Endothelial cell of umbilical vein (primary cell): ENCODE results near the gene HK1. TPM values are rescaled to one million over a fixed set of nuclear protein-coding genes. Genes with fewer than 3 reads are reported as not detected.

Experiments
- BruUV-seq: library from RNA; stranded (reverse); fragments of 400-500 nt; replicated peaks from 2 replicates; lab custom pipeline; 2021; lab: Mats Ljungman, UMichigan
- CTCF ChIA-PET: fragments of 300-600, 350-600 bp; sonication (Branson Sonifier 250); formaldehyde crosslinking; loops from one replicate; lab custom pipeline; 2021; ENCODE audit warnings: antibody characterized with exemption, inconsistent platforms; lab: Charles Lee
- POLR2A ChIA-PET: fragments of 300-600, 350-600 bp; sonication (Branson Sonifier 250); formaldehyde crosslinking; loops from one replicate; lab custom pipeline; 2021; ENCODE audit warnings: antibody characterized with exemption, inconsistent platforms; lab: Charles Lee
- DNase-seq: peaks from one replicate; pipeline ENCODE4 v3.0.0-alpha.2; 2011; ENCODE audit warnings: low read depth, low spot score
- FAIRE-seq: peaks from 2 replicates; lab custom pipeline; 2011; peaks lifted over from hg19 to GRCh38; lab: Jason Lieb, UNC
- H2AFZ ChIP-seq: 2 replicates; pipeline ENCODE4 v1.6.0; 2012; ENCODE audit warnings: low read depth, low read length, control low read depth, inconsistent platforms
- H3K27ac ChIP-seq: 2 replicates; pipeline ENCODE4 v1.5.1; 2011; ENCODE audit warnings: low read depth, mild to moderate bottlenecking, control low read depth, low read length, moderate library complexity; ENCODE audit not compliant: insufficient read depth
- H3K27me3 ChIP-seq, 2 experiments: 2 replicates each; pipeline versions ENCODE4 v1.6.0 to v1.6.1; 2011; ENCODE audit warnings: low read length in 2 of 2, mixed read lengths in 1 of 2; ENCODE audit not compliant: control insufficient read depth in 2 of 2, insufficient read depth in 2 of 2
- H3K36me3 ChIP-seq, 2 experiments: 2 replicates in 1 of 2; 3 replicates in 1 of 2; pipeline ENCODE4 v1.5.1; 2011; ENCODE audit warnings: low read length in 2 of 2, mild to moderate bottlenecking in 1 of 2, moderate library complexity in 1 of 2; ENCODE audit not compliant: control insufficient read depth in 2 of 2, insufficient read depth in 2 of 2; ENCODE audit errors: extremely low read depth in 1 of 2
- H3K4me1 ChIP-seq: 3 replicates; pipeline ENCODE4 v1.5.1; 2011; ENCODE audit warnings: mild to moderate bottlenecking, low read length; ENCODE audit not compliant: control insufficient read depth, insufficient read depth; ENCODE audit errors: extremely low read depth
- H3K4me2 ChIP-seq: 2 replicates; pipeline ENCODE4 v1.6.1; 2011; ENCODE audit warnings: low read length, control low read depth, mixed read lengths; ENCODE audit not compliant: insufficient read depth
- H3K4me3 ChIP-seq, 3 experiments: fragments of 200-600 bp in 1 of 3; sonication (generic), shearing (Covaris generic) in 1 of 3; replicated peaks in 1 of 3; 2 replicates each; pipeline ENCODE4 v1.5.1; 2011 to 2016; ENCODE audit warnings: control low read depth in 3 of 3, low read length in 3 of 3, mild to moderate bottlenecking in 2 of 3, inconsistent platforms in 1 of 3, low read depth in 1 of 3, moderate library complexity in 1 of 3; ENCODE audit not compliant: insufficient read depth in 1 of 3
- H3K79me2 ChIP-seq: 2 replicates; pipeline ENCODE4 v1.6.0; 2012; ENCODE audit warnings: low read length, inconsistent platforms; ENCODE audit not compliant: control insufficient read depth, insufficient read depth
- H3K9ac ChIP-seq: replicated peaks from 2 replicates; pipeline ENCODE3; 2011; ENCODE audit warnings: low read length, control low read depth; ENCODE audit not compliant: insufficient read depth; ENCODE audit errors: extremely low read depth
- H3K9me1 ChIP-seq: replicated peaks from 3 replicates; pipeline ENCODE4 v1.6.0; 2011; ENCODE audit warnings: mild to moderate bottlenecking, low read length; ENCODE audit not compliant: control insufficient read depth, insufficient read depth; ENCODE audit errors: extremely low read depth
- H3K9me3 ChIP-seq: replicated peaks from 2 replicates; pipeline ENCODE4 v1.5.1; 2012; ENCODE audit warnings: low read length, inconsistent platforms; ENCODE audit not compliant: control insufficient read depth, insufficient read depth
- H4K20me1 ChIP-seq: replicated peaks from 2 replicates; pipeline ENCODE3; 2011; ENCODE audit warnings: mild to moderate bottlenecking, low read length; ENCODE audit not compliant: control insufficient read depth, insufficient read depth; ENCODE audit errors: extremely low read depth
- CTCF ChIP-seq, 2 donors: IDR thresholded peaks; 1 replicate in 1 of 2; 2 replicates in 1 of 2; pipeline ENCODE4 v1.5.1; 2011; ENCODE audit warnings: low read length in 2 of 2, mild to moderate bottlenecking in 2 of 2, moderate library complexity in 2 of 2, control low read depth in 1 of 2, inconsistent platforms in 1 of 2, low read depth in 1 of 2; ENCODE audit not compliant: insufficient read depth in 1 of 2; ENCODE audit errors: extremely low read depth in 1 of 2
- EZH2 ChIP-seq: IDR thresholded peaks from 2 replicates; pipeline ENCODE4 v1.6.1; 2012; ENCODE audit warnings: borderline replicate concordance, low read depth, mild to moderate bottlenecking, moderate library complexity, low read length, inconsistent platforms; ENCODE audit not compliant: severe bottlenecking
- FOS ChIP-seq: IDR thresholded peaks from 2 replicates; pipeline ENCODE4 v1.6.1; 2011; ENCODE audit warnings: mild to moderate bottlenecking, low read length, moderate library complexity, borderline replicate concordance; ENCODE audit not compliant: insufficient read depth
- GATA2 ChIP-seq: IDR thresholded peaks from 2 replicates; pipeline ENCODE4 v1.7.0; 2011; ENCODE audit warnings: low read depth, mild to moderate bottlenecking, moderate library complexity, mixed read lengths, low read length; ENCODE audit not compliant: insufficient read length, insufficient read depth
- JUN ChIP-seq: IDR thresholded peaks from 2 replicates; pipeline ENCODE4 v1.6.1; 2011; ENCODE audit warnings: borderline replicate concordance, low read depth; ENCODE audit not compliant: insufficient read length, insufficient read depth
- MAX ChIP-seq: IDR thresholded peaks from 2 replicates; pipeline ENCODE4 v1.6.1; 2011; ENCODE audit not compliant: insufficient read depth, insufficient read length
- MYC ChIP-seq: IDR thresholded peaks from one replicate; pipeline ENCODE4 v1.6.1; 2011; ENCODE audit warnings: mild to moderate bottlenecking, low read depth, low read length
- POLR2A ChIP-seq: IDR thresholded peaks from 2 replicates; pipeline ENCODE4 v1.6.1; 2012; ENCODE audit warnings: low read depth, mild to moderate bottlenecking, control low read depth, low read length
- POLR2AphosphoS5 ChIP-seq: IDR thresholded peaks from 2 replicates; pipeline ENCODE4 v1.6.1; 2012; ENCODE audit warnings: low read depth, mild to moderate bottlenecking, control low read depth, low read length, moderate library complexity; ENCODE audit not compliant: insufficient read depth
- dilution Hi-C: fragments of 300-500 bp; cut with MboI; formaldehyde crosslinking; loops from one replicate; pipeline ENCODE4 v1.15.0; 2019; ENCODE audit warnings: low sequenced_read_pairs; ENCODE audit not compliant: extremely low pct_ligation_motif_present
- intact Hi-C: fragments of 100-400 bp; cut with micrococcal nuclease; formaldehyde crosslinking; loops from one replicate; pipeline ENCODE4 v1.10.0; 2022
- polyA plus RNA-seq, 4 experiments: library from polyadenylated mRNA; depleted of rRNA in 3 of 4; stranded (reverse) in 3 of 4; unstranded in 1 of 4; fragments of >200 nt; gene quantifications; 2 replicates each; pipeline versions ENCODE4 v1.2.1 to v1.2.3, GENCODE V29; 2011 to 2012; ENCODE audit warnings: missing spikeins in 1 of 4
- total RNA-seq: library from RNA; stranded (reverse); gene quantifications from 2 replicates; pipeline ENCODE4 v1.2.3, GENCODE V29; 2021

HK1 gene
- total and polyA plus RNA-seq, 2 donors (not counting 3 experiments of a cell fraction or from before 2014, with no cell fraction given) = 50.8 to 121 TPM

GRCh38 chr10:69315610-69316312, 37.5 kb downstream of the HK1 start:
- intact Hi-C loops (loop anchor here (2.0 kb wide), 1 partner anchor 45 kb away; no protein-coding TSS in a partner anchor), dilution Hi-C loops (loop anchor here (10.0 kb wide), 1 partner anchor 49 kb away; no protein-coding TSS in a partner anchor)
- no peak overlapping the region for H3K9ac ChIP-seq
- no peaks in the 10 kb centered on the region for H3K27me3 ChIP-seq
- no peak overlapping the region for H3K4me3 ChIP-seq
- no peak overlapping the region for H2AFZ ChIP-seq
- H3K27ac ChIP-seq = peak overlapping the region; percentile 0
- no peaks in the 10 kb centered on the region for H3K9me3 ChIP-seq
- H3K4me1 ChIP-seq = peaks cover 32% of the 10 kb centered on the region
- CTCF ChIA-PET = interaction anchor here (0.6 to 1.6 kb wide), 4 partner anchors 12 to 77 kb away, joined by 3 to 4 read pairs (median 3); no protein-coding TSS in a partner anchor
- POLR2A ChIA-PET = no interaction called here
- no peaks in the 10 kb centered on the region for H4K20me1 ChIP-seq
- FAIRE-seq (peak; percentile 8), DNase-seq (no peak)
- no peak overlapping the region for H3K4me2 ChIP-seq
- no peaks in the 10 kb centered on the region for H3K9me1 ChIP-seq
- peak; percentile 19 for TF ChIP-seq GATA2
- no peak for TF ChIP-seq MYC
- no peak for TF ChIP-seq EZH2
- TF ChIP-seq JUN = no peak
- TF ChIP-seq FOS = peak; percentile 7
- no peak for TF ChIP-seq CTCF (IDR thresholded peaks at IDR 0.05; ENCODE audit: extremely low read depth in 1 of 2, insufficient read depth in 1 of 2, low read depth in 1 of 2, low read length in 2 of 2)
- no peak for TF ChIP-seq POLR2A
- no peak for TF ChIP-seq MAX
- TF ChIP-seq POLR2AphosphoS5 = no peak
- BruUV-seq = no TSS peak
- no peaks in the 10 kb centered on the region for H3K36me3 ChIP-seq
- H3K79me2 ChIP-seq = peaks cover 19% of the 10 kb centered on the region
